GM18502 (cell line): ENCODE results near the gene ARHGAP32.

Source experiments
- ATAC-seq: cut with Tn5 transposase; IDR thresholded peaks from one replicate; pipeline ENCODE4 v1.9.1; 2021; ENCODE audit warnings: mild to moderate bottlenecking; ENCODE audit not compliant: unreplicated experiment, poor library complexity

Gene ARHGAP32

GRCh38 chr11:129117595-129118350 is 74.4 kb downstream of the ARHGAP32 start:
- ATAC-seq: peak; percentile 60

- no peak for ATAC-seq
Measured at GRCh38 chr11:129115652-129116586, 76.2 kb downstream of the ARHGAP32 start.

GRCh38 chr11:129109701-129110100 is 82.4 kb downstream of the ARHGAP32 start:
- ATAC-seq: no peak

GRCh38 chr11:129106788-129107187 is 85.3 kb downstream of the ARHGAP32 start:
- no peak for ATAC-seq

- ATAC-seq: no peak
Measured at GRCh38 chr11:129102756-129103155, 89.4 kb downstream of the ARHGAP32 start.

- ATAC-seq: no peak
Measured at GRCh38 chr11:129102225-129102624, 89.9 kb downstream of the ARHGAP32 start.

GRCh38 chr11:129093283-129093682 is 98.8 kb downstream of the ARHGAP32 start:
- no peak for ATAC-seq

- no peak for ATAC-seq
Measured at GRCh38 chr11:129090056-129090455, 102.1 kb downstream of the ARHGAP32 start.

GRCh38 chr11:129089279-129089678 is 102.8 kb downstream of the ARHGAP32 start:
- ATAC-seq: no peak

- no peak for ATAC-seq
Measured at GRCh38 chr11:129086976-129087375, 105.1 kb downstream of the ARHGAP32 start.

GRCh38 chr11:129077191-129077590 is 114.9 kb downstream of the ARHGAP32 start:
- no peak for ATAC-seq

- ATAC-seq: no peak
Measured at GRCh38 chr11:129075757-129076156, 116.4 kb downstream of the ARHGAP32 start.

GRCh38 chr11:129067454-129067853 is 124.7 kb downstream of the ARHGAP32 start:
- ATAC-seq: no peak

GRCh38 chr11:129066229-129066628 is 125.9 kb downstream of the ARHGAP32 start:
- ATAC-seq: no peak

GRCh38 chr11:129063118-129063517 is 129.0 kb downstream of the ARHGAP32 start:
- no peak for ATAC-seq

GRCh38 chr11:129061492-129062230 is 130.5 kb downstream of the ARHGAP32 start:
- no peak for ATAC-seq

GRCh38 chr11:129056916-129057315 is 135.2 kb downstream of the ARHGAP32 start:
- no peak for ATAC-seq

GRCh38 chr11:129055196-129055595 is 136.9 kb downstream of the ARHGAP32 start:
- ATAC-seq: no peak

- ATAC-seq: no peak
Measured at GRCh38 chr11:129048911-129049310, 143.2 kb downstream of the ARHGAP32 start.

GRCh38 chr11:129045150-129045549 is 147.0 kb downstream of the ARHGAP32 start:
- no peak for ATAC-seq

GRCh38 chr11:129042503-129042902 is 149.6 kb downstream of the ARHGAP32 start:
- ATAC-seq: no peak
